IMR-90 (cell line): ENCODE data around the gene MAGI1. TPM values are rescaled to one million over a fixed set of nuclear protein-coding genes. Genes with fewer than 3 reads are reported as not detected.

ENCODE experiments used
- ATAC-seq: fragments of 200-7000 bp; cut with Tn5 transposase; 2 replicates; pipeline ENCODE4 v1.9.1; 2020; ENCODE audit warnings: low read depth, mild to moderate bottlenecking, moderate library complexity
- BruUV-seq: library from RNA; stranded (reverse); fragments of 400-500 nt; replicated peaks from 2 replicates; lab custom pipeline; 2021; lab: Mats Ljungman, UMichigan
- CTCF ChIA-PET: fragments of 300-600 bp; formaldehyde crosslinking; extraction: SDS; loops from one replicate; lab custom pipeline; 2021; ENCODE audit warnings: antibody characterized with exemption; lab: Yijun Ruan, JAX
- POLR2A ChIA-PET: fragments of 300-600 bp; sonication (Branson Sonifier 250); formaldehyde crosslinking; loops from one replicate; lab custom pipeline; 2022; ENCODE audit warnings: antibody characterized with exemption; ENCODE audit not compliant: unreplicated experiment; lab: Charles Lee
- DNase-seq: peaks from one replicate; pipeline ENCODE4 v3.0.0; 2013
- H2AFZ ChIP-seq: replicated peaks from 2 replicates; pipeline ENCODE3; 2013; ENCODE audit warnings: low read length, mild to moderate bottlenecking; ENCODE audit not compliant: poor library complexity
- H2AK5ac ChIP-seq: 2 replicates; pipeline ENCODE4 v1.6.1; 2013; ENCODE audit warnings: low read depth, low read length, inconsistent platforms
- H2AK9ac ChIP-seq: replicated peaks from 2 replicates; pipeline ENCODE3; 2013; ENCODE audit warnings: mild to moderate bottlenecking, low read depth, low read length, moderate library complexity; ENCODE audit not compliant: poor library complexity
- H2BK120ac ChIP-seq: 2 replicates; pipeline ENCODE4 v1.6.1; 2013; ENCODE audit warnings: low read depth, low read length, inconsistent platforms
- H2BK15ac ChIP-seq: 3 replicates; pipeline ENCODE4 v1.6.1; 2013; ENCODE audit warnings: low read depth, low read length, inconsistent platforms
- H2BK20ac ChIP-seq: 2 replicates; pipeline ENCODE4 v1.6.1; 2013; ENCODE audit warnings: low read depth, mild to moderate bottlenecking, inconsistent platforms, low read length, moderate library complexity
- H2BK5ac ChIP-seq: 2 replicates; pipeline ENCODE4 v1.6.1; 2013; ENCODE audit warnings: mild to moderate bottlenecking, low read depth, low read length, inconsistent platforms; ENCODE audit not compliant: poor library complexity, severe bottlenecking
- H3K14ac ChIP-seq: replicated peaks from 2 replicates; pipeline ENCODE4 v1.6.1; 2013; ENCODE audit warnings: low read depth, low read length, inconsistent platforms
- H3K18ac ChIP-seq: 2 replicates; pipeline ENCODE4 v1.6.1; 2013; ENCODE audit warnings: low read depth, low read length, control low read depth
- H3K23ac ChIP-seq: 2 replicates; pipeline ENCODE4 v1.6.1; 2013; ENCODE audit warnings: low read depth, low read length, inconsistent platforms
- H3K27ac ChIP-seq: 2 replicates; pipeline ENCODE4 v1.5.1; 2013; ENCODE audit warnings: mild to moderate bottlenecking, control low read depth, low read length; ENCODE audit not compliant: insufficient read depth
- H3K27me3 ChIP-seq: 2 replicates; pipeline ENCODE4 v1.6.1; 2013; ENCODE audit warnings: low read length; ENCODE audit not compliant: control insufficient read depth, insufficient read depth
- H3K36me3 ChIP-seq: 2 replicates; pipeline ENCODE4 v1.6.1; 2013; ENCODE audit warnings: low read length, mixed read lengths; ENCODE audit not compliant: control insufficient read depth, insufficient read depth
- H3K4ac ChIP-seq: 2 replicates; pipeline ENCODE4 v1.6.1; 2013; ENCODE audit warnings: low read depth, low read length, inconsistent platforms
- H3K4me1 ChIP-seq: 2 replicates; pipeline ENCODE4 v1.6.1; 2013; ENCODE audit warnings: low read length, mixed read lengths; ENCODE audit not compliant: control insufficient read depth, insufficient read depth
- H3K4me2 ChIP-seq: 2 replicates; pipeline ENCODE4 v1.6.1; 2013; ENCODE audit warnings: low read depth, mild to moderate bottlenecking, control low read depth, low read length, moderate library complexity
- H3K4me3 ChIP-seq: 2 replicates; pipeline ENCODE4 v1.5.1; 2013; ENCODE audit warnings: low read depth, mild to moderate bottlenecking, control low read depth, low read length, moderate library complexity; ENCODE audit not compliant: insufficient read depth
- H3K56ac ChIP-seq: 2 replicates; pipeline ENCODE4 v1.6.1; 2013; ENCODE audit warnings: low read length, inconsistent platforms; ENCODE audit not compliant: insufficient read depth; ENCODE audit errors: extremely low read depth
- H3K79me1 ChIP-seq, 2 experiments: 2 replicates each; pipeline ENCODE4 v1.6.1; 2013; ENCODE audit warnings: low read length in 2 of 2, inconsistent platforms in 1 of 2, low read depth in 1 of 2
- H3K9ac ChIP-seq: 2 replicates; pipeline ENCODE4 v1.6.1; 2013; ENCODE audit warnings: low read depth, low read length, control low read depth
- H3K9me1 ChIP-seq: 2 replicates; pipeline ENCODE4 v1.6.1; 2013; ENCODE audit warnings: low read length, inconsistent platforms; ENCODE audit not compliant: insufficient read depth
- H3K9me3 ChIP-seq: 2 replicates; pipeline ENCODE4 v1.6.1; 2013; ENCODE audit warnings: low read length; ENCODE audit not compliant: control insufficient read depth, insufficient read depth
- H4K20me1 ChIP-seq: 2 replicates; pipeline ENCODE4 v1.6.1; 2013; ENCODE audit warnings: low read length, inconsistent platforms; ENCODE audit not compliant: insufficient read depth
- H4K5ac ChIP-seq: 2 replicates; pipeline ENCODE4 v1.6.1; 2013; ENCODE audit warnings: mild to moderate bottlenecking, low read depth, low read length, control low read depth
- H4K8ac ChIP-seq, 2 experiments: 2 replicates each; pipeline ENCODE4 v1.6.1; 2013; ENCODE audit warnings: low read depth in 2 of 2, low read length in 2 of 2, control low read depth in 1 of 2, inconsistent platforms in 1 of 2
- H4K91ac ChIP-seq: 2 replicates; pipeline ENCODE4 v1.6.1; 2013; ENCODE audit warnings: low read depth, low read length, inconsistent platforms; ENCODE audit not compliant: insufficient read depth
- BHLHE40 ChIP-seq: fragments of 150-350 bp; IDR thresholded peaks from 2 replicates; pipeline ENCODE4 v1.6.1; 2016; ENCODE audit warnings: mild to moderate bottlenecking, low read depth, low read length
- CEBPB ChIP-seq: IDR thresholded peaks from 2 replicates; pipeline ENCODE4 v1.6.1; 2012; ENCODE audit warnings: low read depth, low read length, improper control_type of control experiment
- ELK1 ChIP-seq: fragments of 150-350 bp; IDR thresholded peaks from 2 replicates; pipeline ENCODE4 v1.6.1; 2016; ENCODE audit warnings: low read depth, mild to moderate bottlenecking, low read length, moderate library complexity, borderline replicate concordance
- MAFK ChIP-seq: IDR thresholded peaks from 2 replicates; pipeline ENCODE4 v1.6.1; 2012; ENCODE audit warnings: low read depth, low read length, improper control_type of control experiment
- MAZ ChIP-seq: IDR thresholded peaks from 2 replicates; pipeline ENCODE4 v1.6.1; 2012; ENCODE audit warnings: low read depth, mild to moderate bottlenecking, low read length, improper control_type of control experiment, moderate library complexity, borderline replicate concordance
- NFE2L2 ChIP-seq: fragments of 150-350 bp; IDR thresholded peaks from 2 replicates; pipeline ENCODE4 v1.6.1; 2016; ENCODE audit warnings: low read depth, mild to moderate bottlenecking, low read length
- POLR2A ChIP-seq: IDR thresholded peaks from 2 replicates; pipeline ENCODE4 v1.6.1; 2012; ENCODE audit warnings: mild to moderate bottlenecking, low read depth, low read length
- RAD21 ChIP-seq: IDR thresholded peaks from 2 replicates; pipeline ENCODE4 v1.6.1; 2012; ENCODE audit warnings: low read length, improper control_type of control experiment
- RCOR1 ChIP-seq: IDR thresholded peaks from 2 replicates; pipeline ENCODE4 v1.6.1; 2012; ENCODE audit warnings: mild to moderate bottlenecking, low read length, improper control_type of control experiment; ENCODE audit not compliant: insufficient replicate concordance
- RFX5 ChIP-seq: IDR thresholded peaks from 2 replicates; pipeline ENCODE4 v1.8.0; 2012; ENCODE audit warnings: low read depth, mild to moderate bottlenecking, low read length, moderate library complexity
- SMC3 ChIP-seq: fragments of 150-350 bp; IDR thresholded peaks from 2 replicates; pipeline ENCODE4 v1.6.1; 2016; ENCODE audit warnings: low read depth, mild to moderate bottlenecking, antibody characterized with exemption, low read length, moderate library complexity
- WGBS, 2 experiments: methylation state at CpG; one replicate each; pipeline versions ENCODE4 v1.1.5 to v1.1.7; 2013; ENCODE audit warnings: missing lambda C conversion rate in 2 of 2; ENCODE audit not compliant: insufficient read length in 1 of 2; ENCODE audit errors: extremely low coverage in 2 of 2; 5-methylcytosine and 5-hydroxymethylcytosine counted together
- dilution Hi-C: fragments of 300-500 bp; cut with HindIII; formaldehyde crosslinking; loops from one replicate; pipeline ENCODE4 v1.14.3; 2018; ENCODE audit warnings: low sequenced_read_pairs; ENCODE audit not compliant: unreplicated experiment
- in situ Hi-C: fragments of 300-500 bp; cut with MboI; formaldehyde crosslinking; loops from 3 replicates; pipeline ENCODE4 v1.14.3; 2019; ENCODE audit warnings: low sequenced_read_pairs, inconsistent platforms, mixed read lengths
- intact Hi-C: fragments of 100-400 bp; cut with micrococcal nuclease; formaldehyde crosslinking; loops from 2 replicates; pipeline ENCODE4 v1.10.0; 2022
- polyA plus RNA-seq, 3 experiments: library from polyadenylated mRNA; depleted of rRNA; stranded (reverse); fragments of >200 nt; gene quantifications; 2 replicates each; pipeline ENCODE4 v1.2.3, GENCODE V29; 2012; ENCODE audit warnings: low replicate concordance in 1 of 3
- total RNA-seq: library from RNA; depleted of rRNA; stranded (reverse); fragments of >200 nt; gene quantifications from 2 replicates; pipeline ENCODE4 v1.2.3, GENCODE V29; 2012

Gene MAGI1
- total and polyA plus RNA-seq, 2 of the 4 experiments (the other 2 are of a cell fraction) = 14.5 to 24.2 TPM

- H2AK5ac ChIP-seq = no peak overlapping the region
- no peak overlapping the region for H2AK9ac ChIP-seq
- H3K36me3 ChIP-seq = no peaks in the 10 kb centered on the region
- dilution Hi-C loops = no loop called here
- H2BK20ac ChIP-seq = no peak overlapping the region
- H4K8ac ChIP-seq = no peak overlapping the region
- no peak overlapping the region for H3K27ac ChIP-seq
- POLR2A ChIA-PET = no interaction called here
- peaks cover 21% of the 10 kb centered on the region for H3K4me1 ChIP-seq
- 0 out of 3 replicates have a peak overlapping the region, but pooled peaks have one; percentile 30 for H2BK15ac ChIP-seq
- TF ChIP-seq MAFK (no peak), NFE2L2 (no peak), RAD21 (no peak), RFX5 (no peak), BHLHE40 (no peak), CEBPB (no peak), SMC3 (no peak), MAZ (no peak), ELK1 (no peak), POLR2A (no peak), RCOR1 (no peak)
- H4K91ac ChIP-seq = no peak overlapping the region
- no peak overlapping the region for H3K23ac ChIP-seq
- ATAC-seq (no peak), DNase-seq (no peak)
- peaks cover 20 to 54% of the 10 kb centered on the region in 2 experiments for H3K79me1 ChIP-seq
- WGBS, 2 experiments = 89% methylated on average over 1 of the region's 2 CpGs; no CpG with 5 or more reads in 1 of the 2 experiments
- H2BK5ac ChIP-seq = no peak overlapping the region
- no peak overlapping the region for H2AFZ ChIP-seq
- H3K27me3 ChIP-seq = no peaks in the 10 kb centered on the region
- 0 out of 2 replicates have a peak overlapping the region, but pooled peaks have one; percentile 44 for H3K4ac ChIP-seq
- intact Hi-C loops = no loop called here
- no peak overlapping the region for H3K9ac ChIP-seq
- no peaks in the 10 kb centered on the region for H3K9me3 ChIP-seq
- H3K14ac ChIP-seq = no peak overlapping the region
- H3K56ac ChIP-seq = no peak overlapping the region
- H4K5ac ChIP-seq = no peak overlapping the region
- in situ Hi-C loops = no loop called here
- H2BK120ac ChIP-seq = no peak overlapping the region
- CTCF ChIA-PET = no interaction called here
- H3K9me1 ChIP-seq = peaks cover 16% of the 10 kb centered on the region
- no peak overlapping the region for H3K18ac ChIP-seq
- BruUV-seq = no TSS peak
- no peak overlapping the region for H3K4me3 ChIP-seq
- H3K4me2 ChIP-seq = no peak overlapping the region
- no peaks in the 10 kb centered on the region for H4K20me1 ChIP-seq
These were observed 457.4 kb downstream of the MAGI1 start for GRCh38 chr3:65581313-65581712.
